T-cell (primary cell): ENCODE data around the gene TSPAN13. TPM values are rescaled to one million over a fixed set of nuclear protein-coding genes. Genes with fewer than 3 reads are reported as not detected.
"Not testable (repeated sequence)": the region's sequence is repeated elsewhere in the genome, so short reads cannot be mapped to it uniquely, and the experiment has no call there.

Experiments
- ATAC-seq, 4 experiments: fragments of 200-7000 bp in 3 of 4; fragments of 150-1000 bp in 1 of 4; cut with Tn5 transposase; replicated peaks in 1 of 4; 1 replicate in 3 of 4; 2 replicates in 1 of 4; pipeline ENCODE4 v1.10.0; 2021; ENCODE audit warnings: moderate library complexity in 3 of 4, mild to moderate bottlenecking in 2 of 4, moderate number of reproducible peaks in 1 of 4
- CTCF ChIA-PET, 2 donors: fragments of 300-600 bp; sonication (Branson Sonifier 250); formaldehyde crosslinking; loops; one replicate each; lab custom pipeline; 2022; ENCODE audit warnings: antibody characterized with exemption in 2 of 2; lab: Charles Lee
- POLR2A ChIA-PET, 2 donors: fragments of 300-600 bp; sonication (Branson Sonifier 250); formaldehyde crosslinking; loops; one replicate each; lab custom pipeline; 2022; ENCODE audit warnings: antibody characterized with exemption in 2 of 2; lab: Charles Lee
- DNase-seq, 35 experiments: peaks; one replicate each; pipeline versions ENCODE4 v3.0.0 to v3.0.0-alpha.2; 2013 to 2023
- H3K27ac ChIP-seq: one replicate; pipeline ENCODE4 v1.5.1; 2013; ENCODE audit warnings: low read length
- H3K27me3 ChIP-seq, 2 experiments: replicated peaks in 1 of 2; 1 replicate in 1 of 2; 2 replicates in 1 of 2; pipeline versions ENCODE4 v1.6.1 to v1.7.0; 2013; ENCODE audit warnings: low read length in 1 of 2, mixed read lengths in 1 of 2; ENCODE audit not compliant: control insufficient read depth in 2 of 2, insufficient read depth in 2 of 2; ENCODE audit errors: extremely low read depth in 1 of 2
- H3K36me3 ChIP-seq, 2 donors: 1 replicate in 1 of 2; 2 replicates in 1 of 2; pipeline versions ENCODE4 v1.6.1 to v1.7.0; 2013; ENCODE audit warnings: low read length in 1 of 2; ENCODE audit not compliant: control insufficient read depth in 2 of 2, insufficient read depth in 1 of 2; ENCODE audit errors: extremely low read depth in 1 of 2
- H3K4me1 ChIP-seq, 2 experiments: 1 replicate in 1 of 2; 2 replicates in 1 of 2; pipeline versions ENCODE4 v1.6.1 to v1.7.0; 2013; ENCODE audit warnings: low read length in 2 of 2, mixed read lengths in 1 of 2; ENCODE audit not compliant: insufficient read depth in 2 of 2, control insufficient read depth in 1 of 2; ENCODE audit errors: extremely low read depth in 1 of 2
- H3K4me3 ChIP-seq, 2 donors: 1 replicate in 1 of 2; 2 replicates in 1 of 2; pipeline versions ENCODE4 v1.5.1 to v1.7.0; 2013; ENCODE audit warnings: mild to moderate bottlenecking in 2 of 2, low read length in 1 of 2, moderate library complexity in 1 of 2; ENCODE audit not compliant: control insufficient read depth in 1 of 2; ENCODE audit errors: extremely low read depth in 1 of 2
- H3K9me3 ChIP-seq: 2 replicates; pipeline ENCODE4 v1.7.0; 2013
- H3K27ac Mint-ChIP-seq, 2 donors: one replicate each; pipeline ENCODE4 v1.8.0; 2020 to 2021; ENCODE audit warnings: mild to moderate bottlenecking in 2 of 2, mixed read lengths in 2 of 2
- H3K27me3 Mint-ChIP-seq, 2 donors: one replicate each; pipeline ENCODE4 v1.8.0; 2021 to 2022; ENCODE audit warnings: mixed read lengths in 2 of 2
- H3K36me3 Mint-ChIP-seq: one replicate; pipeline ENCODE4 v1.8.0; 2021; ENCODE audit warnings: mixed read lengths
- H3K4me1 Mint-ChIP-seq, 3 donors: one replicate each; pipeline ENCODE4 v1.8.0; 2020 to 2022; ENCODE audit warnings: mixed read lengths in 3 of 3, mild to moderate bottlenecking in 1 of 3
- H3K4me3 Mint-ChIP-seq, 3 donors: one replicate each; pipeline ENCODE4 v1.8.0; 2020 to 2022; ENCODE audit warnings: mild to moderate bottlenecking in 3 of 3, mixed read lengths in 3 of 3, moderate library complexity in 3 of 3
- H3K9me3 Mint-ChIP-seq, 3 donors: one replicate each; pipeline ENCODE4 v1.8.0; 2020 to 2022; ENCODE audit warnings: mixed read lengths in 3 of 3
- WGBS: methylation state at CpG from one replicate; pipeline ENCODE4 v1.1.5; 2013; ENCODE audit warnings: missing lambda C conversion rate; ENCODE audit not compliant: insufficient coverage; 5-methylcytosine and 5-hydroxymethylcytosine counted together
- total RNA-seq, 35 experiments: library from RNA in 6 of 35; stranded (reverse) in 6 of 35; fragments of 120-200 nt in 1 of 35; gene quantifications; one replicate each; pipeline versions ENCODE4 v1.2.1 to v1.2.4 and lab custom pipeline; 2013 to 2026

The TSPAN13 gene
- total RNA-seq, 5 donors from 2014 or later (not counting 1 experiment from before 2014, with no cell fraction given) = 0.73 to 2.0 (median 0.98) TPM

GRCh38 chr7:16764942-16765341 is 11.4 kb downstream of the TSPAN13 start:
- H3K4me1 ChIP-seq = no peaks in the 10 kb centered on the region
- Mint-ChIP-seq H3K36me3 (no peaks in the 10 kb centered on the region), H3K27ac (no peak overlapping the region), H3K9me3 (no peaks in the 10 kb centered on the region), H3K4me3 (no peak overlapping the region), H3K4me1 (no peaks in the 10 kb centered on the region), H3K27me3 (no peaks in the 10 kb centered on the region)
- ChIA-PET POLR2A (no interaction called here), CTCF (no interaction called here)
- H3K9me3 ChIP-seq = no peaks in the 10 kb centered on the region
- no peak overlapping the region for H3K27ac ChIP-seq
- no peak for DNase-seq
- H3K36me3 ChIP-seq = no peaks in the 10 kb centered on the region
- ATAC-seq = no peak
- H3K4me3 ChIP-seq = no peak overlapping the region
- no peaks in the 10 kb centered on the region for H3K27me3 ChIP-seq
- WGBS = 70% methylated on average over 3 of the region's 3 CpGs

GRCh38 chr7:16765436-16765859 is 11.9 kb downstream of the TSPAN13 start:
- Histone ChIP-seq H3K9me3 (no peaks in the 10 kb centered on the region), H3K27ac (no peak overlapping the region), H3K36me3 (no peaks in the 10 kb centered on the region), H3K27me3 (no peaks in the 10 kb centered on the region), H3K4me1 (no peaks in the 10 kb centered on the region), H3K4me3 (no peak overlapping the region)
- Mint-ChIP-seq H3K4me1 (no peaks in the 10 kb centered on the region), H3K9me3 (no peaks in the 10 kb centered on the region), H3K27me3 (peaks cover 2 to 3% of the 10 kb centered on the region in 2 donors), H3K36me3 (no peaks in the 10 kb centered on the region), H3K27ac (no peak overlapping the region), H3K4me3 (no peak overlapping the region)
- ATAC-seq (no peak), DNase-seq (no peak)
- ChIA-PET CTCF (no interaction called here), POLR2A (no interaction called here)
- WGBS = 94% methylated on average over 2 of the region's 2 CpGs

GRCh38 chr7:16769994-16770393 is 16.4 kb downstream of the TSPAN13 start:
- not testable (repeated sequence) for H3K27ac ChIP-seq, H3K36me3 ChIP-seq

GRCh38 chr7:16770657-16771329 is 17.2 kb downstream of the TSPAN13 start:
- 50% methylated on average over 1 of the region's 6 CpGs for WGBS
- no peaks in the 10 kb centered on the region for H3K9me3 Mint-ChIP-seq
- no peaks in the 10 kb centered on the region for H3K9me3 ChIP-seq
- H3K4me3 Mint-ChIP-seq = no peak overlapping the region
- H3K27ac ChIP-seq = no peak overlapping the region
- no peaks in the 10 kb centered on the region for H3K36me3 Mint-ChIP-seq
- CTCF ChIA-PET = no interaction called here
- H3K27ac Mint-ChIP-seq = no peak overlapping the region
- ATAC-seq (no peak), DNase-seq (no peak)
- H3K4me3 ChIP-seq = no peak overlapping the region
- H3K4me1 ChIP-seq = no peaks in the 10 kb centered on the region
- H3K27me3 ChIP-seq = no peaks in the 10 kb centered on the region
- POLR2A ChIA-PET = no interaction called here
- peaks cover 9 to 12% of the 10 kb centered on the region in 2 donors for H3K27me3 Mint-ChIP-seq
- H3K4me1 Mint-ChIP-seq = no peaks in the 10 kb centered on the region
- no peaks in the 10 kb centered on the region for H3K36me3 ChIP-seq

More at GRCh38 chr7:16769994-16770393, 16.4 kb downstream of the TSPAN13 start:
- H3K4me1 Mint-ChIP-seq, H3K9me3 ChIP-seq, H3K36me3 Mint-ChIP-seq, H3K27me3 ChIP-seq, H3K27ac Mint-ChIP-seq, H3K4me1 ChIP-seq, DNase-seq, POLR2A ChIA-PET, H3K4me3 ChIP-seq, H3K4me3 Mint-ChIP-seq, ATAC-seq, H3K9me3 Mint-ChIP-seq: not testable (repeated sequence)
- CTCF ChIA-PET = interaction anchor here in 1 of 2 donors (0.6 kb wide), 1 partner anchor 1137 kb away, joined by 3 read pairs; no protein-coding TSS in a partner anchor
- WGBS = no CpG with 5 or more reads among the region's 3 CpGs
- peaks cover 9 to 12% of the 10 kb centered on the region in 2 donors for H3K27me3 Mint-ChIP-seq

- WGBS = no CpG with 5 or more reads among the region's 2 CpGs
- CTCF ChIA-PET = no interaction called here
- H3K9me3 ChIP-seq = no peaks in the 10 kb centered on the region
- no peak overlapping the region for H3K27ac Mint-ChIP-seq
- no peaks in the 10 kb centered on the region for H3K36me3 ChIP-seq
- peaks cover 9 to 12% of the 10 kb centered on the region in 2 donors for H3K27me3 Mint-ChIP-seq
- no peaks in the 10 kb centered on the region for H3K27me3 ChIP-seq
- no peak overlapping the region for H3K4me3 ChIP-seq
- POLR2A ChIA-PET = no interaction called here
- ATAC-seq = no peak
- H3K4me1 ChIP-seq = no peaks in the 10 kb centered on the region
- H3K4me3 Mint-ChIP-seq = no peak overlapping the region
- H3K36me3 Mint-ChIP-seq = no peaks in the 10 kb centered on the region
- no peaks in the 10 kb centered on the region for H3K9me3 Mint-ChIP-seq
- H3K27ac ChIP-seq = no peak overlapping the region
- DNase-seq = no peak
- H3K4me1 Mint-ChIP-seq = no peaks in the 10 kb centered on the region
Measured at GRCh38 chr7:16773326-16773725, 19.8 kb downstream of the TSPAN13 start.

GRCh38 chr7:16773884-16774283 is 20.3 kb downstream of the TSPAN13 start:
- no peaks in the 10 kb centered on the region for H3K4me1 Mint-ChIP-seq
- H3K27ac ChIP-seq = no peak overlapping the region
- no peaks in the 10 kb centered on the region for H3K27me3 ChIP-seq
- H3K4me1 ChIP-seq = no peaks in the 10 kb centered on the region
- CTCF ChIA-PET = no interaction called here
- no peak overlapping the region for H3K27ac Mint-ChIP-seq
- peaks cover 9 to 12% of the 10 kb centered on the region in 2 donors for H3K27me3 Mint-ChIP-seq
- ATAC-seq = no peak
- no peak overlapping the region for H3K4me3 Mint-ChIP-seq
- H3K9me3 Mint-ChIP-seq = no peaks in the 10 kb centered on the region
- no CpG with 5 or more reads among the region's 2 CpGs for WGBS
- H3K4me3 ChIP-seq = no peak overlapping the region
- POLR2A ChIA-PET = interaction anchor here in 1 of 2 donors (0.5 kb wide), 1 partner anchor 117 kb away, joined by 6 read pairs; no protein-coding TSS in a partner anchor
- H3K36me3 Mint-ChIP-seq = no peaks in the 10 kb centered on the region
- no peaks in the 10 kb centered on the region for H3K9me3 ChIP-seq
- H3K36me3 ChIP-seq = no peaks in the 10 kb centered on the region
- DNase-seq = no peak
